GM18526 (cell line): ENCODE data around the gene EFR3B.

Experiments
- POLR2A ChIP-seq: IDR thresholded peaks from 3 replicates; pipeline ENCODE4 v1.6.1; 2011; ENCODE audit not compliant: insufficient read length; ENCODE audit errors: extremely low read depth

The EFR3B gene

DNA sequence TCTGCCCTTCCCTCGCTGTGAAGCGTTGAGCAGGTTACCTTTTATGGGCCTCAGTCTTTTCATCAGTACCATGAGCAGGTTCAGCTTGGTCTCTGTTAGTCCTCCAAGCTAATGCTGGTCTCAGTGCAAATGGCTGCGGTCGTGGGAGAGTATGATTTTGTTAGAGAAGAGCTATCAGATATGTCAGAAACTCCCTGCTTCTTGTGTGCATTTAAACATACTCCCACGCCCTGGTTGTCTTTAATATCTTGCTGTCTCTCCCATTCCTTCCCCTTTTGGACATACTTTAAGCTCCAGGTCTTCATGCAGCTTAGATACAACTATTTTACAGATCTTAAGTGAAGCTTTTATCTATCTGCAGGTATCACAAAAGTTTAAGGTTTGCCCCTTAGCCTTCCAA, 62.9 kb downstream of the EFR3B start:
- no peak for TF ChIP-seq POLR2A

DNA sequence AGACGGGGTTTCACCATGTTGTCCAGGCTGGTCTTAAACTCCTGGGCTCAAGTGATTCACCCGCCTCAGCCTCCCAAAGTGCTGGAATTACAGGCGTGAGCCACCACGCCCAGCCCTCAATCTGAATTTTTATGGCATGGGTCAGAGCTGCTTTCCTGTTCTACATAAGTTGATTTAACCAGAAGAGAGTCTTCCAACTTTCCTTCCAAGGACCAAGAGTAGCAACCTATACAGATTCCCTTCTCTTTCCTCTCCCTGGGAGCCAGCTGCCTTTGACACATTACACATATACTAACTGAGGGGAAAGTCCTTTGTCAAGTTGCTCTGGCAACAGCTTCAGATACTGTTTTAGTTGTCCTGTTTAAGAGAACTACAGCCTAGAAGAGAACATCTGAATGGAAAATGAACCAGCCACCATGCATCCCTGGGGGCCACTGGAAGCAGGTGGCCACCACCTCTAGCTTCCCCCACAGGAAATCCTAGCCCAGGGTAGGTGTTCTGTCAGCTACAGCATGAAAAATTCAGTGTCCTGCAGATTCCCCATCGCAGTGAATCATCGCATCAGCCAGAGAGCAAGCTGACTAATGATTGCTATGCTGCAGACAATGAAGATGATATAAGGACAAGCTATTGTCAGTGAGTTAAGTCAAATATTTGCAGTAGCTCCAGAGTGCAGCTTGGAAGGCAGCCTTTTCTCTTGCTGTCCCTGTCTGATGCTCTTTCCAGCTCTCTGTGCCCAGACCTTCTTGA, 63.6 kb downstream of the EFR3B start:
- TF ChIP-seq POLR2A, result no peak

DNA sequence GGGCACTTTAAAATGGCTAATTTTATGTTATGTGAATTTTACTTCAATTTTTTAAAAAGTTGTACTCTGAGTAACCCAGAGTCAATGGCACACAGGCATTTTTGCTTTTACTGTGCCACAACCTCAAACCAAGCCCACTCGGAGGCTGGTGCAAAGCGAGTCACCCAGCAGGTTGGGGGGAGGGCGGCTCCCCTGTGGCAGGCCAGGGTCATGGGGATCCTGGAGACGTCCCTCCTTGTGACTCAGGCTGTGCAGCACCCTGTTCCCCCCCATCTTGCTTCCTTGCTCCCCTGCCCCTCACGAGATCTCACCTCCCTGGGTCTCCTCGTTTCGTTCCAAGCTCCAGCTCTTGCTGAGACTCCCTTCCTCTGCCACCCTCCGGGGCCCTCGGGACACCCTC, 67.9 kb downstream of the EFR3B start:
- no peak for TF ChIP-seq POLR2A

DNA sequence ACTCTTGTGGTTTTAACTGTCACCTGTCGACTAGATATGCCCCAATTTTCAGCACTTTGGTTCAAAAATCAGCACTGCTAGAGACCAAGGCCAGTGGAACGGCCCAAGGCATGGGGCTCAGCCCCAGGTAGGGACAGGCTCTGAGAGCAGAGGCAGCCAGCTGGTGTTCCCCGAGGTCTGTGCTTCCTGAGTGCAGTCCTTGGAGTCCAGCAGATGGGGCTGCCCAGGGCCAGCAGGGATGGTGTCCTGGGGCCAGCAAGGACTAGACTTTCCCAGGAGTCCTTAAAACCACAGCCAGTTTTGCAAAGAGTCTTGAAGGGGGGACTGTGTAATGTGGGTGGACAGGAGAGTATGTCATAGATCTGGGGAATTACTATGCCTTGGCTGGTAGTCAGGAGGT, 70.2 kb downstream of the EFR3B start:
- TF ChIP-seq POLR2A, result no peak

DNA sequence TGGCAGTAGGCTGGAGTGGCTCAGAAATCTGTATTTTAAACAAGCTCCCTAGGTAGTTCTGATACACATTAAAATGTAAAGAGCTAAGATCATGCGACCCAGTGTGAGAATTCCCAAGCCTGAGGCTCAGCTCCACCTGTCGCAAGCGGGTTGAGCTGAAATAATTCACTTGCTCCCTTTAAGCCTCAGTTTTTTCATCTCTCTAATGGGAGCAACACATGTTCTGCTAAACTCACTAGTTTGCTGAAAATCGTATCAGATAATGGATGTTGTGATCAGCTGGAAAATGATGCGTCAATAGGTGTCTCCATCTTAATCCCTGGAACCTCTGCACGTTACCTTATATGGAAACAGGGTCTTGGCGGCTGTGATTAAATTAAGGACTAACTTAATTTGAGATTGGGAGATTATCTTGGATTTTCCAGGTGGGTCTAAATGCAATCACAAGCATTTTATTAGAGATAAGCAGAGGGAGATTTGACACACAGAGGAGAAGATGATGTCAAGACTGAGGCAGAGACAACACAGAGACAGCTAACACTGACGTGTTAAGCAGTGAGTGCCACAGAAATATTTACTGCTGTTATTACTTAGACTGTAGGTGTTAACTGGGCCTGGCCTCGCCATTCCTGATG, 73.5 kb downstream of the EFR3B start:
- TF ChIP-seq POLR2A, result no peak

DNA sequence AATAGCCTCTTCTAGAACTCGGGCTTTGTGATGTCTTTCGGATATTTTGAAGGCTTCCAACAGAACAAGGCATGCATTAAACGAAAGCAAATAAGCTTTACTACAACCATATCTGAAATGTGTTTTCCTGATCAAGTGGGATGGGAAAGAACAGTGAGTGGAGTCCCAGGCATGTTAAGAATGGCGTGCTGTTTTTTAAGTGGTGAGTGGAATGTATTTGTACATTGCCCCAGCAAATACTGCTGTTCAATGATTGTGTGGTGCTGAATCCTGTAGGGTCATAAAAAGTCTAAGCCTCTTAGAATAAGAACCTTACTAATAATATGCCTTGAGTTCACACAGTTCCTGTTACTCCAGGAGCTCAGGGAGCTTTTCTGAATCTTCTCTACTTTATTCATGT, 74.0 kb downstream of the EFR3B start:
- TF ChIP-seq POLR2A, result no peak

DNA sequence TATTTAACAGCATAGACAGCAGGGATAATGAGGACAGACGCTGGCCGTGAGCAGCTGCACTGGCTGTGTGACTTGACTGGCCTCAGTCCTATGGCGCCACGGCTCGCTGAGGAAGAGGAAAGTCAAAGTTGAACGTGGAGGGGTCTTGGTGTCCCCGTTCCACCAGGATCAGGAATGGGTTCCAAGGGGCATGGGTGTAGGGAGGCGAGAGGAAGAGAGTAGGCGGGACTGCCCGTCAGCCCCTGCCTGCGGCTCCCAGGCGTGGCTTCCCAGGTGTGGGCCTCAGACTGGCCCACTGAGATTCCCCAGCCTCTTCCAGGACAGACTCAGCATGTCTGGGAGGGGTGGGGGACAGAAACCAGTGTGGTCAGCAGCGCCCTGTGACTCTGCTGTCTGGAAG, 75.1 kb downstream of the EFR3B start:
- no peak for TF ChIP-seq POLR2A

DNA sequence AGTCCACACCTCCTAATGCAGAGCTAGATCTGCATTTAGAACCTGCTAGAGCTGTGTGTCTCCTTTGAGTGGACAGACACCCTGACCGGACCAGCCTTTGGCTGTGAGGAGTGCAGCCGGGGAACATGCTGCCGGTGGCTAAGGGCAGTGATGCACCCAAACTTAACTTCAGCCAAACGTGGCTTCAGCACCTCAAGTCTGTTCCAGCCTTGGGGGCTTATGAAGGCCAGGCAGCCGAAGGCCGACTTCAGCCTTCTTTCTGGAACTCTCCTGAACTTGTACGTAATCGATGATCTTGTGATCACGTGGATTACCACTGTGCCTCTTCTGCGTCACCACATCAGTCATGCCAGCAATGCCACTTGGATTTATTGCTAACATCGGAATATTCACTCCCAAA, 77.4 kb downstream of the EFR3B start:
- TF ChIP-seq POLR2A, result no peak

DNA sequence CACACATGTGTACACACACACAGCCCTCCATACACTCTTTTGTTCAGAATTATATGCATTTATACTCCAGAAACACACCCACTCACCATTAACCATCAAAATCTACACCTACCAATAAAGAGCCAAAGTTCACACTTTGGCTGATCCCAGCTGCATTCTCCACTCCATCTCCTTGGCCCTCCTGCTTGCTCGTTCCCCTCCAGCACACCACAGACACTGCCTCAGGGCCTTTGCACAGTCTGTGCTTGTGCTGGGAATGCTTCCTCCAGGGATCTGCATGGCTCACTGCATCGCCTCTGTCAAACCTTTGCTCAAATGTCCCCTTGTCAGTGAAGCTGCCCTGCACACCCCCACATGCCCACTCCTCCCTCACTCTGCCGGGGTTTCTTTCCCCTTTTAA, 80.5 kb downstream of the EFR3B start:
- TF ChIP-seq POLR2A, result no peak

DNA sequence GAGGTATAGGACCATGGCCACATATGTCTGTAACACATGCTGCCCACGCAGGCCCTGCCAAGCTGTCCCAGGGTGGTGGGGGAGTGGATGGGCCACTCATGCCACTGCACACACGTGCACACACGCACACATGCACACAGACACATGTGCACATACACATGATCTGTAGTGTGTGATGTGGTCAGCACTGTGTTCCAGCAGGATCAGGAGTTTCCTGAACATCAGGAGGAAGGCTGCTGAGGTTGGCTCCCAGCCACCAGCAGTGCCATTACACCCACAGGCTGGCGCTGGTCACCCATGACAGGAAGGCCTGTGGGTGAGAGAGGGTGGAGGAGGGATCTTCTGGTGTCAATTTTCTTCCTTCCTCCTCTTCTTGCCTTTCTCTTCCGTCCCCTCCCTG, 81.8 kb downstream of the EFR3B start:
- no peak for TF ChIP-seq POLR2A

DNA sequence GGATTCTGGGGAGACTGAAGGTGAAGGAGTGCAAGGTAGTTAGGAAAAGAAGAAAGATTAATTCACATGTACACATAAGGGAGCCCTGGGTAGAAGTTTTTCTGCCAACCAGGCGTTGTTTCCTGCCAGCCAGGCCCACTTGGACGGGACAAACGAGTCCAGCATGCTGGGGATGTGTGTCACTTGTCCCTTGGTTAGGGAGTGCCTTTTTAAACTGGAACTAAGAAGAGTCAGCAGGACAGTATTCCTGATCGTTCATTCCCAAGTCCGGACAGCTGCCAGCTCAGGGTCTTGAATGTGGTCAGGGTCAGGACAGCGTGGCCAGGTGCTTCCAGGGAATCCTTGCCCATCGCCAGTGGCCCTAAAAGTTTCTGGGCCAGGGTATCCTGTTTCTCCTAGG, 83.3 kb downstream of the EFR3B start:
- no peak for TF ChIP-seq POLR2A

DNA sequence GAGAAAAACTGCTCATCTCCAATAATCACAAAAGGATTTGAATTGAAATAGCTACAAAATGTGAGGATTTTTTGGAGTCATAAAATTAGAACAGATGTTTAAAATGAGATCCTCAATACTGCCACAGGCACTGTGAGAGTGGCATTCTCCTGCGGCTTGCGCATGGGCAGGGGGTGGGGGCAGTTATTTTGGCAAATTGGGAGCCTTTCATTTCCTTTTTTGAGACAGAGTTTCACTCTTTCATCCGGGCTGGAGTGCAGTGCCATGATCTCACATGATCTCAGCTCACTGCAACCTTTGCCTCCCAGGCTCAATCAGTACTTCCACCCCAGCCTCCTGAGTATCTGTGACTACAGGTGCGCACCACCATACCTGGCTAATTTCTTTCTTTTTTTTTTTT, 84.1 kb downstream of the EFR3B start:
- no peak for TF ChIP-seq POLR2A

DNA sequence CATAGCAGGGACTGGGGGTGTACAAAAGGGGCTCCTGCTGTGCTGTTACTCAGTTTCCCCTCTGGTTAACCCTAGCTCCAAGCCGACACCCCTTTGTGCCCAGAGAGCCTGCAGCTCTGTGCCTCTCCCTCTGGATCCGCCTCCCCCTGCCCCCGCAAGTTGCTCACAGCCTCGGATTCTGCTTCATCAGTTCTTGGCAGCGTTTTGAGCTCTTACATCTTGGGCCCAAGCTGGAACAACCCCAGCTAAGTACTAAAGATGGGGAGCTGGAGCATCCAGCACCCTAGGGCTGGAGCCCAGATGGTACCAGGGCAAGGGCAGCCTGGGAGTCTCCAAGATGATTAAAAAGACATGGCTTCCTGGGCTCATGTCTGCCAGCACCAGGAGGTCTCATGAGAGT, 85.8 kb downstream of the EFR3B start:
- TF ChIP-seq POLR2A, result no peak

DNA sequence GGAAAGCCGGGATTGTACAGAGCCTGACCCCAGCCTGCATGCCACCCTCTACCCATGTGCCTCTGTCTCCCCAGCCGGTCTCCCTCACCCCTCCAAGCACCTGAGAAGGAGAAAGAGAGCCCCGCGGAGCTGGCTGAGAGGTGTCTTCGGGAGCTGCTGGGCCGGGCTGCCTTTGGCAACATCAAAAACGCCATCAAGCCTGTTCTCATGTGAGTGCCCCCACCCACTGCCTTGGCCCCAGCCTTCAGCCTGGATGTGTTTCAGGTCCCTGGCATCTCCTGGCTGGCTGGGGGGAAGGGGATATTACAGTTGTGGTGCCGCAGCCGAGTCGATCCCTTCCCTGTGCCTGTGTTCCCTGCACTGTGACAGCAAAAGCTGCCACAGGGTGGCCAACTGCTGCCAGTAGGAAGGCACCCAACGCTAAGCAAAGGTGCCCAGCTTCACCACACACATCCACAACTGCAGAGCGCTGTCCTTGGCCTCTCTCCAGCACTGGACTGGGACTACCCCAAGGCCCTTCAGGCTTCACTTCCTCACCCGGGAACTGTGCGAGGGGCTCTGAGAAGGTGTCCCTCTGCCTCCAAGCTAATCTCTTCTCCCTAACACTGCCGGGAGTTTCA, 88.1 kb downstream of the EFR3B start:
- TF ChIP-seq POLR2A, result no peak

DNA sequence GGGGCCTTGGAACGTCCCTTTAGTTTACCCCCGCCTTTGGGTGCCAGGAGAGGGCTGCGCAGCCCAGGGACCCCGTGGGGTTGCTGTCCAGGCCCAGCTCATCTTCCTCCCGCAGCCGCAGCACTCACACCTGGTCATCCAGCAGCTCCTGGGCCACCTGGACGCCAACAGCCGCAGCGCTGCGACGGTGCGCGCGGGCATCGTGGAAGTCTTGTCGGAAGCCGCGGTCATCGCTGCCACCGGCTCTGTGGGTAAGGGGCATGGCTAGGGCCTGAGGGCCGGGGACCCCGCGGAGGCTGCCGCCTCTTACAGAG, 89.3 kb downstream of the EFR3B start:
- no peak for TF ChIP-seq POLR2A

DNA sequence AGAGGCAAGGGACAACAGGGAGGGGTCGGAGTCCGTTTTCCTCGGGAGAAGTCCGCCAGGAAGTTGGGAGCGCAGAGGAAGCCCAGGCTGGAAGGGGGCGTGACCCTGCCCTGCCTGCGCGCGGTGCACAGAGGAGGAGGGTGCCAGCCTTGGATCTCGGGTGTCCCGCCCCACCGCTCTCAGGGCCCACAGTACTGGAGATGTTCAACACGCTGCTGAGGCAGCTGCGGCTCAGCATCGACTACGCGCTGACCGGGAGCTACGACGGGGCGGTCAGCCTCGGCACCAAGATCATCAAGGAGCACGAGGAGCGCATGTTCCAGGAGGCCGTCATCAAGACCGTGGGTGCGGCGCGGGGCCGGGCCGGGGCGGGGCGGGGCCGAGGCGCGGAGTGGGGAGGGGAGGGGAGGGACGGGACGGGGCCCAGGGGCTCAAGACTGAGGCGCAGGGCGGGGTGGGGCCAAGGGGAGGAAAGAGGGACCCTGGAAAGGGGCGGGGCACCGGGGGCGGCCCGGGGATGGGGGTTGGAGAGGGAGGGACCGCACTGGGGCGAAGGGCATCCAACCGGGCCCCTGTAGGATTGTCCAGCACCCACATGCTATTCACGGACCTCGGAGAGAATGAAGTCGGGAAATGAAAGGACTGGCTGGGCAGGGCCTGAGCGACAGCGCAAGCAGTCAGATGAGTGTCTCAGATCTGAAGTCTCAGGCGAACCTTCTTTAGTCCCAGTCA, 89.9 kb downstream of the EFR3B start:
- no peak for TF ChIP-seq POLR2A

DNA sequence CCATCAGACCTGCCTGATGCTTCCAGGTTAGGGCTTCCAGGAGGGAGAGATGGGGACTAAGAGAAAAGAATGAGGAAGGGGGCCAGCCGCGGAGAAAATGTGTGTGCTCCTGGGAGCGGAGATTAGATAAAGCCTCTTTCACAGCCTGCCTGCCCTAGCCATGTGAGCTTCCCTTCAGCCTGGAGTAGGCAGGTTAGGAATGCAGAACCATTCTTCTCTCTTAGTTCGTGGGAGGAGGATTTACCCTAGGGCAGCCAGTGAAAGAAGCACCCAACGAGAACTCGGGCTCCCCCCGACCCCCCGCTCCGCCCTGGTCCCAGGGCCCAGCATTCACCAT, 90.4 kb downstream of the EFR3B start:
- no peak for TF ChIP-seq POLR2A

DNA sequence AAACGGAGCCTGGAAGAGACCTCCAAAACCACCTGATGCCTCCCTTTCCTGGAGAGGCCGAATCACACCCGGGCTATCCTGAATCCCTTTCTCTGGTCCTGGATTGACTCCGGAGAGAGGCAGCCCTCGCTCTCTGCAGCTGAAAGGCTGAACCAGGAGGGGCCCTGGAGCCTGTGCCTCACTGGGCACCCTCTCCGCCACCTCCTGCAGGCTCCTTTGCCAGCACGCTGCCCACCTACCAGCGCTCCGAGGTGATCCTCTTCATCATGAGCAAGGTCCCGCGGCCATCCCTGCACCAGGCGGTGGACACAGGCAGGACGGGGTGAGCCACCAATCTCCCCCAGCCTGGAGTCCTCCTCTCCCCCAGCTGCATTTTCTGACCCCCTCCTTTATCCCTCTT, 90.8 kb downstream of the EFR3B start:
- TF ChIP-seq POLR2A, result no peak
